Bronchial epithelial cell (primary cell): ENCODE data around the gene TEX2. TPM values are rescaled to one million over a fixed set of nuclear protein-coding genes. Genes with fewer than 3 reads are reported as not detected.

ENCODE experiments used
- DNase-seq: peaks from one replicate; pipeline ENCODE4 v3.0.0-alpha.2; 2010; ENCODE audit warnings: low read depth
- FAIRE-seq: peaks from 2 replicates; lab custom pipeline; 2011; peaks lifted over from hg19 to GRCh38; lab: Jason Lieb, UNC
- H3K27me3 ChIP-seq: 2 replicates; pipeline ENCODE4 v1.5.1; 2011; ENCODE audit warnings: low read length; ENCODE audit not compliant: control insufficient read depth, insufficient read depth
- H3K36me3 ChIP-seq: 2 replicates; pipeline ENCODE4 v1.5.1; 2011; ENCODE audit warnings: low read length; ENCODE audit not compliant: control insufficient read depth, insufficient read depth
- H3K4me3 ChIP-seq: 2 replicates; pipeline ENCODE4 v1.5.1; 2011; ENCODE audit warnings: mild to moderate bottlenecking, low read depth, low read length, control low read depth
- CTCF ChIP-seq: IDR thresholded peaks from 2 replicates; pipeline ENCODE4 v1.5.1; 2011; ENCODE audit warnings: mild to moderate bottlenecking, moderate library complexity, low read length, control low read depth, inconsistent platforms; ENCODE audit not compliant: insufficient read depth, severe bottlenecking
- total RNA-seq: library from RNA; depleted of rRNA; stranded (reverse); fragments of >200 nt; gene quantifications from 2 replicates; pipeline ENCODE4 v1.2.1, GENCODE V29; 2014

Gene TEX2
- total RNA-seq, 1 donor from 2014 or later = 14.7 TPM

- DNase-seq (no peak), FAIRE-seq (no peak)
- no peaks in the 10 kb centered on the region for H3K36me3 ChIP-seq
- H3K27me3 ChIP-seq = no peaks in the 10 kb centered on the region
- H3K4me3 ChIP-seq = no peak overlapping the region
- TF ChIP-seq CTCF = no peak
Observed at GRCh38 chr17:64282753-64283080, 19.7 kb upstream of the TEX2 start.

- Histone ChIP-seq H3K4me3 (no peak overlapping the region), H3K27me3 (no peaks in the 10 kb centered on the region), H3K36me3 (no peaks in the 10 kb centered on the region)
- peak; percentile 67 for DNase-seq
- FAIRE-seq = no peak
- TF ChIP-seq CTCF = peak; percentile 72
Observed at GRCh38 chr17:64281962-64282752, 19.1 kb upstream of the TEX2 start.

- TF ChIP-seq CTCF = no peak
- H3K4me3 ChIP-seq = no peak overlapping the region
- peak; percentile 98 for DNase-seq
- no peaks in the 10 kb centered on the region for H3K27me3 ChIP-seq
- no peaks in the 10 kb centered on the region for H3K36me3 ChIP-seq
- FAIRE-seq = peak; percentile 95
Observed at GRCh38 chr17:64278614-64279013, 15.6 kb upstream of the TEX2 start.

GRCh38 chr17:64277831-64278562, 14.9 kb upstream of the TEX2 start:
- Histone ChIP-seq H3K36me3 (no peaks in the 10 kb centered on the region), H3K27me3 (no peaks in the 10 kb centered on the region), H3K4me3 (no peak overlapping the region)
- no peak for DNase-seq
- TF ChIP-seq CTCF = no peak
- no peak for FAIRE-seq

GRCh38 chr17:64276961-64277505, 14.0 kb upstream of the TEX2 start:
- Histone ChIP-seq H3K36me3 (no peaks in the 10 kb centered on the region), H3K27me3 (no peaks in the 10 kb centered on the region), H3K4me3 (no peak overlapping the region)
- no peak for FAIRE-seq
- no peak for DNase-seq
- TF ChIP-seq CTCF = no peak
